ENCODE data around the gene BATF3. TPM values are rescaled to one million over a fixed set of nuclear protein-coding genes. Genes with fewer than 3 reads are reported as not detected.

The BATF3 gene
- polyA plus RNA-seq, 1 of the 3 experiments (the other 2 are of a cell fraction), result 0.76 TPM

DNA sequence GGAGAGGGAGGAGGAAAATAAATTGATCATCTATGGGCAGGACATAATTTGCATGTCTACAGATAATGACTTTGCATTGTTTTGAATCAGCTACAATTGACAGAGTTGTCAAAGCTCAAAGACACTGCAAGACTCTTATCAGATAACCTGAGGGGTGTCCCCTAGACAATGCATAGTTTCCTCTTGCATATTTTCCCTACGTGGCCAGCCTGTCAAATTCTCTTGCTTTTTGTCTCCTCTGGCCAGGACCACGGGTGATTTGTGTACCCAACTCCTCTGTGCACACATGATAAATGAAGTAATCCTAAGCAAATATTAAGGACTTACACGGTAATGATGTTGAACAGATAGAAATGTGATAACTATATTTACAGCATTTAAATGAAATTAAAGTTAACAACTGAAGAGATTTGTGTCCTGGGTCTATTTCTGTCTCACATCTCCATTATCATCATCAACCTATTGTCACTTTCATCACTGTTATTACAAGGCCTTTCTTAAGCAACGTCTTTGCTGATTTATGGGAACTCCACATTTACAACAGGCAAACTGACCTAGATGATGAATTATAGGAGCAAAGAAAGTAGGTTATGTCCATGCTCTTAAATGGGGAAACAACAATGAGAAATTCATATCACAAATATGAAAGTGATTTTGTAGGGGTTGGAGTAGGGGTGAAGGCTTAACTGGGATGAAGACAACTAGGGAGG lies 18.8 kb downstream of the BATF3 start:
- Histone ChIP-seq H3K4me2 (no peak overlapping the region), H3F3A (replicated peaks; ENCODE audit: insufficient read depth) (no peaks in the 10 kb centered on the region), H3K9me3 (no peaks in the 10 kb centered on the region), H3K27me3 (ENCODE audit: insufficient read depth) (peaks cover 4% of the 10 kb centered on the region; the same call in 1 of the 2 replicates), H3K27ac (ENCODE audit: low read depth in 2 of 2, low read length in 1 of 2) (no peak overlapping the region), H2AFZ (ENCODE audit: low read depth) (no peak overlapping the region), H3K4me1 (ENCODE audit: control insufficient read depth in 1 of 2, insufficient read depth in 2 of 2, low read depth in 1 of 2, low read length in 1 of 2) (no peaks in the 10 kb centered on the region), H3K36me3 (replicated peaks in 1 of 2; ENCODE audit: control insufficient read depth in 1 of 2, insufficient read depth in 2 of 2, low read length in 1 of 2) (no peaks in the 10 kb centered on the region), H4K20me1 (ENCODE audit: insufficient read depth) (no peaks in the 10 kb centered on the region), H3K4me3 (ENCODE audit: low read depth in 2 of 2, low read length in 1 of 2) (no peak overlapping the region), H3K9me2 (no peaks in the 10 kb centered on the region), H3K79me2 (ENCODE audit: insufficient read depth) (no peaks in the 10 kb centered on the region), H3K9ac (no peak overlapping the region)
- POLR2A ChIA-PET, result interaction anchor here (0.7 kb wide), 1 partner anchor 13 kb away, joined by 3 read pairs; no protein-coding TSS in a partner anchor
- CTCF ChIA-PET, result interaction anchor here (0.8 kb wide), 1 partner anchor 204 kb away, joined by 3 read pairs; no protein-coding TSS in a partner anchor
- 26% methylated on average over 4 of the region's 4 CpGs for WGBS (ENCODE audit: low lambda C conversion rate)
- no peak for TF ChIP-seq ELF1 (IDR thresholded peaks at IDR 0.05)
- TF ChIP-seq, protein P1, sequence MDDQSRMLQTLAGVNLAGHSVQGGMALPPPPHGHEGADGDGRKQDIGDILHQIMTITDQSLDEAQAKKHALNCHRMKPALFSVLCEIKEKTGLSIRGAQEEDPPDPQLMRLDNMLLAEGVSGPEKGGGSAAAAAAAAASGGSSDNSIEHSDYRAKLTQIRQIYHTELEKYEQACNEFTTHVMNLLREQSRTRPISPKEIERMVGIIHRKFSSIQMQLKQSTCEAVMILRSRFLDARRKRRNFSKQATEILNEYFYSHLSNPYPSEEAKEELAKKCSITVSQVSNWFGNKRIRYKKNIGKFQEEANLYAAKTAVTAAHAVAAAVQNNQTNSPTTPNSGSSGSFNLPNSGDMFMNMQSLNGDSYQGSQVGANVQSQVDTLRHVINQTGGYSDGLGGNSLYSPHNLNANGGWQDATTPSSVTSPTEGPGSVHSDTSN (IDR thresholded peaks at IDR 0.05), result no peak
- TF ChIP-seq SMC3 (IDR thresholded peaks at IDR 0.05; ENCODE audit: low read depth, low read length), result no peak
- no peak for TF ChIP-seq JUND (IDR thresholded peaks at IDR 0.05)
- TF ChIP-seq EZH2phosphoT487 (IDR thresholded peaks at IDR 0.05; ENCODE audit: borderline replicate concordance, low read depth), result no peak
- TF ChIP-seq, protein P2, sequence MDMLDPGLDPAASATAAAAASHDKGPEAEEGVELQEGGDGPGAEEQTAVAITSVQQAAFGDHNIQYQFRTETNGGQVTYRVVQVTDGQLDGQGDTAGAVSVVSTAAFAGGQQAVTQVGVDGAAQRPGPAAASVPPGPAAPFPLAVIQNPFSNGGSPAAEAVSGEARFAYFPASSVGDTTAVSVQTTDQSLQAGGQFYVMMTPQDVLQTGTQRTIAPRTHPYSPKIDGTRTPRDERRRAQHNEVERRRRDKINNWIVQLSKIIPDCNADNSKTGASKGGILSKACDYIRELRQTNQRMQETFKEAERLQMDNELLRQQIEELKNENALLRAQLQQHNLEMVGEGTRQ (IDR thresholded peaks at IDR 0.05; ENCODE audit: borderline replicate concordance, low read depth, low read length), result no peak
- TF ChIP-seq POLR2AphosphoS5 (IDR thresholded peaks at IDR 0.05; ENCODE audit: low read depth, low read length), result no peak
- TF ChIP-seq CHD2 (IDR thresholded peaks at IDR 0.05; ENCODE audit: low read length, partially characterized antibody), result no peak
- TF ChIP-seq NRF1 (IDR thresholded peaks at IDR 0.05; ENCODE audit: low read depth, low read length), result no peak
- no peak for TF ChIP-seq CTCF (IDR thresholded peaks at IDR 0.05)
- TF ChIP-seq MXI1 (IDR thresholded peaks at IDR 0.05; ENCODE audit: low read depth, low read length), result no peak
- DNase-seq, result no peak
